Neural cell (in vitro differentiated cells): ENCODE results near the gene MAP2.

Experiments used
- SMC3 ChIP-seq: fragments of 450-650 bp; conservative IDR thresholded peaks from 2 replicates; pipeline ENCODE4 v1.6.1; 2014; ENCODE audit warnings: antibody characterized with exemption, mild to moderate bottlenecking, moderate library complexity; ENCODE audit not compliant: poor library complexity
- TAF1 ChIP-seq: IDR thresholded peaks from 2 replicates; pipeline ENCODE4 v1.6.1; 2012; ENCODE audit warnings: low read depth

- TF ChIP-seq TAF1 (no peak), SMC3 (no peak)
These were observed 189.9 kb downstream of the MAP2 start for GRCh38 chr2:209613649-209614305.
